ENCODE data around the gene RAD50. TPM values are rescaled to one million over a fixed set of nuclear protein-coding genes. Genes with fewer than 3 reads are reported as not detected.

Gene RAD50
- polyA plus RNA-seq, 1 of the 3 experiments (the other 2 are of a cell fraction), result 20.0 TPM

GRCh38 chr5:132658381-132659302 lies 101.9 kb downstream of the RAD50 start:
- Histone ChIP-seq H3K9ac (no peak overlapping the region), H3K9me2 (no peaks in the 10 kb centered on the region), H3F3A (replicated peaks; ENCODE audit: insufficient read depth) (no peaks in the 10 kb centered on the region), H3K4me2 (no peak overlapping the region), H3K36me3 (replicated peaks in 1 of 2; ENCODE audit: control insufficient read depth in 1 of 2, insufficient read depth in 2 of 2, low read length in 1 of 2) (no peaks in the 10 kb centered on the region), H3K4me3 (ENCODE audit: low read depth in 2 of 2, low read length in 1 of 2) (no peak overlapping the region), H3K27me3 (ENCODE audit: insufficient read depth) (no peaks in the 10 kb centered on the region), H3K79me2 (ENCODE audit: insufficient read depth) (no peaks in the 10 kb centered on the region), H3K9me3 (no peaks in the 10 kb centered on the region), H4K20me1 (ENCODE audit: insufficient read depth) (no peaks in the 10 kb centered on the region), H3K27ac (ENCODE audit: low read depth in 2 of 2, low read length in 1 of 2) (no peak overlapping the region), H3K4me1 (ENCODE audit: control insufficient read depth in 1 of 2, insufficient read depth in 2 of 2, low read depth in 1 of 2, low read length in 1 of 2) (peaks cover 0 to 9% of the 10 kb centered on the region in 2 experiments; a peak in 1 of 4 replicates), H2AFZ (ENCODE audit: low read depth) (no peak overlapping the region)
- 90% methylated on average over 8 of the region's 9 CpGs for WGBS (ENCODE audit: low lambda C conversion rate)
- CTCF ChIA-PET, result interaction anchor here (0.6 to 1.5 kb wide), 5 partner anchors 10 to 133 kb away, joined by 3 read pairs; no protein-coding TSS in a partner anchor
- TF ChIP-seq, protein P1, sequence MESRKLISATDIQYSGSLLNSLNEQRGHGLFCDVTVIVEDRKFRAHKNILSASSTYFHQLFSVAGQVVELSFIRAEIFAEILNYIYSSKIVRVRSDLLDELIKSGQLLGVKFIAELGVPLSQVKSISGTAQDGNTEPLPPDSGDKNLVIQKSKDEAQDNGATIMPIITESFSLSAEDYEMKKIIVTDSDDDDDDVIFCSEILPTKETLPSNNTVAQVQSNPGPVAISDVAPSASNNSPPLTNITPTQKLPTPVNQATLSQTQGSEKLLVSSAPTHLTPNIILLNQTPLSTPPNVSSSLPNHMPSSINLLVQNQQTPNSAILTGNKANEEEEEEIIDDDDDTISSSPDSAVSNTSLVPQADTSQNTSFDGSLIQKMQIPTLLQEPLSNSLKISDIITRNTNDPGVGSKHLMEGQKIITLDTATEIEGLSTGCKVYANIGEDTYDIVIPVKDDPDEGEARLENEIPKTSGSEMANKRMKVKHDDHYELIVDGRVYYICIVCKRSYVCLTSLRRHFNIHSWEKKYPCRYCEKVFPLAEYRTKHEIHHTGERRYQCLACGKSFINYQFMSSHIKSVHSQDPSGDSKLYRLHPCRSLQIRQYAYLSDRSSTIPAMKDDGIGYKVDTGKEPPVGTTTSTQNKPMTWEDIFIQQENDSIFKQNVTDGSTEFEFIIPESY (IDR thresholded peaks at IDR 0.05; ENCODE audit: borderline replicate concordance, low read depth), result no peak
- TF ChIP-seq GABPA (IDR thresholded peaks at IDR 0.05; ENCODE audit: low read depth) (no peak), POLR2AphosphoS5 (IDR thresholded peaks at IDR 0.05; ENCODE audit: low read depth, low read length) (no peak), MAX (IDR thresholded peaks at IDR 0.05; ENCODE audit: low read depth) (no peak), IRF3 (IDR thresholded peaks at IDR 0.05; ENCODE audit: low read depth, low read length) (no peak), FOXM1 (IDR thresholded peaks at IDR 0.05; ENCODE audit: low read depth) (no peak), NRF1 (IDR thresholded peaks at IDR 0.05; ENCODE audit: low read depth, low read length) (no peak), RXRA (IDR thresholded peaks at IDR 0.05; ENCODE audit: borderline replicate concordance, low read depth) (no peak), NFIC (IDR thresholded peaks at IDR 0.05; ENCODE audit: borderline replicate concordance) (no peak), TCF12 (IDR thresholded peaks at IDR 0.05) (no peak), MEF2A (IDR thresholded peaks at IDR 0.05; ENCODE audit: borderline replicate concordance, low read depth) (no peak), GATA2 (CRISPR knock-in tag; IDR thresholded peaks at IDR 0.05) (no peak), FOSL2 (IDR thresholded peaks at IDR 0.05; ENCODE audit: borderline replicate concordance, low read depth) (no peak), RCOR1 (IDR thresholded peaks at IDR 0.05; ENCODE audit: low read length) (no peak), RAD21 (IDR thresholded peaks at IDR 0.05; ENCODE audit: low read length) (no peak), ELF1 (IDR thresholded peaks at IDR 0.05) (no peak), EZH2phosphoT487 (IDR thresholded peaks at IDR 0.05; ENCODE audit: borderline replicate concordance, low read depth) (no peak)
- TF ChIP-seq, protein P2, sequence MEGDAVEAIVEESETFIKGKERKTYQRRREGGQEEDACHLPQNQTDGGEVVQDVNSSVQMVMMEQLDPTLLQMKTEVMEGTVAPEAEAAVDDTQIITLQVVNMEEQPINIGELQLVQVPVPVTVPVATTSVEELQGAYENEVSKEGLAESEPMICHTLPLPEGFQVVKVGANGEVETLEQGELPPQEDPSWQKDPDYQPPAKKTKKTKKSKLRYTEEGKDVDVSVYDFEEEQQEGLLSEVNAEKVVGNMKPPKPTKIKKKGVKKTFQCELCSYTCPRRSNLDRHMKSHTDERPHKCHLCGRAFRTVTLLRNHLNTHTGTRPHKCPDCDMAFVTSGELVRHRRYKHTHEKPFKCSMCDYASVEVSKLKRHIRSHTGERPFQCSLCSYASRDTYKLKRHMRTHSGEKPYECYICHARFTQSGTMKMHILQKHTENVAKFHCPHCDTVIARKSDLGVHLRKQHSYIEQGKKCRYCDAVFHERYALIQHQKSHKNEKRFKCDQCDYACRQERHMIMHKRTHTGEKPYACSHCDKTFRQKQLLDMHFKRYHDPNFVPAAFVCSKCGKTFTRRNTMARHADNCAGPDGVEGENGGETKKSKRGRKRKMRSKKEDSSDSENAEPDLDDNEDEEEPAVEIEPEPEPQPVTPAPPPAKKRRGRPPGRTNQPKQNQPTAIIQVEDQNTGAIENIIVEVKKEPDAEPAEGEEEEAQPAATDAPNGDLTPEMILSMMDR (IDR thresholded peaks at IDR 0.05), result no peak
- POLR2A ChIA-PET, result no interaction called here
- no peak for DNase-seq
